ENCODE data around the gene SMIM41. TPM values are rescaled to one million over a fixed set of nuclear protein-coding genes. Genes with fewer than 3 reads are reported as not detected.

SMIM41 gene
- total RNA-seq, 1 experiment from 2014 or later, result not detected

- no peak for DNase-seq
- no peaks in the 10 kb centered on the region for H3K36me3 ChIP-seq (replicated peaks; ENCODE audit: control insufficient read depth, insufficient read depth, low read length)
- no peaks in the 10 kb centered on the region for H3K27me3 ChIP-seq (ENCODE audit: control insufficient read depth, insufficient read depth, low read length)
- no peak overlapping the region for H3K4me3 ChIP-seq (ENCODE audit: insufficient read depth, low read depth, low read length)
These were observed 78.2 kb downstream of the SMIM41 start for GRCh38 chr12:52157566-52158150.

Other genes starting within 250 kb of the SMIM41 start
- 5.0 and 5.8 TPM in 2 replicates for gene FIGNL2, start 231.0 kb upstream of the SMIM41 start, total RNA-seq (2014; rRNA removed; shearing (Covaris generic))
- gene ANKRD33, start 191.6 kb upstream of the SMIM41 start, total RNA-seq (2014; rRNA removed; shearing (Covaris generic)), result 0.17 and 1.6 TPM in 2 replicates
- 0.07 and 0.33 TPM in 2 replicates for gene ACVRL1, start 172.2 kb upstream of the SMIM41 start, total RNA-seq (2014; rRNA removed; shearing (Covaris generic))
- gene ACVR1B, start 128.0 kb upstream of the SMIM41 start, total RNA-seq (2014; rRNA removed; shearing (Covaris generic)), result 14.1 and 14.9 TPM in 2 replicates
- gene TAMALIN, start 72.8 kb upstream of the SMIM41 start, total RNA-seq (2014; rRNA removed; shearing (Covaris generic)), result 2.2 and 3.6 TPM in 2 replicates
- 11.8 and 29.6 TPM in 2 replicates for gene NR4A1, start 28.3 kb upstream of the SMIM41 start, total RNA-seq (2014; rRNA removed; shearing (Covaris generic))
- gene ATG101, start 9.7 kb upstream of the SMIM41 start, total RNA-seq (2014; rRNA removed; shearing (Covaris generic)), result 67.3 and 75.7 TPM in 2 replicates
- not detected in 2 replicates for gene KRT80, start 112.3 kb downstream of the SMIM41 start, total RNA-seq (2014; rRNA removed; shearing (Covaris generic))
- gene KRT7, start 153.5 kb downstream of the SMIM41 start, total RNA-seq (2014; rRNA removed; shearing (Covaris generic)), result 0.80 and 1.1 TPM in 2 replicates
- gene KRT86, start 194.9 kb downstream of the SMIM41 start, total RNA-seq (2014; rRNA removed; shearing (Covaris generic)), result not detected in 2 replicates
- not detected in 2 replicates for gene KRT81, start 211.8 kb downstream of the SMIM41 start, total RNA-seq (2014; rRNA removed; shearing (Covaris generic))
- gene KRT83, start 241.7 kb downstream of the SMIM41 start, total RNA-seq (2014; rRNA removed; shearing (Covaris generic)), result 0.10 TPM in 1 of 2 replicates, not detected in the other

Data from H7 (cell line).